NCI-H446 treated with DMSO at 0.1 percent for 48 hours (cell line): ENCODE results near the gene MMAA.
"Not testable (repeated sequence)": the region's sequence is repeated elsewhere in the genome, so short reads cannot be mapped to it uniquely, and the experiment has no call there.

Experiments
- DNase-seq: peaks from one replicate; lab custom pipeline; 2025; lab: John Stamatoyannopoulos, UW

Gene MMAA

DNA sequence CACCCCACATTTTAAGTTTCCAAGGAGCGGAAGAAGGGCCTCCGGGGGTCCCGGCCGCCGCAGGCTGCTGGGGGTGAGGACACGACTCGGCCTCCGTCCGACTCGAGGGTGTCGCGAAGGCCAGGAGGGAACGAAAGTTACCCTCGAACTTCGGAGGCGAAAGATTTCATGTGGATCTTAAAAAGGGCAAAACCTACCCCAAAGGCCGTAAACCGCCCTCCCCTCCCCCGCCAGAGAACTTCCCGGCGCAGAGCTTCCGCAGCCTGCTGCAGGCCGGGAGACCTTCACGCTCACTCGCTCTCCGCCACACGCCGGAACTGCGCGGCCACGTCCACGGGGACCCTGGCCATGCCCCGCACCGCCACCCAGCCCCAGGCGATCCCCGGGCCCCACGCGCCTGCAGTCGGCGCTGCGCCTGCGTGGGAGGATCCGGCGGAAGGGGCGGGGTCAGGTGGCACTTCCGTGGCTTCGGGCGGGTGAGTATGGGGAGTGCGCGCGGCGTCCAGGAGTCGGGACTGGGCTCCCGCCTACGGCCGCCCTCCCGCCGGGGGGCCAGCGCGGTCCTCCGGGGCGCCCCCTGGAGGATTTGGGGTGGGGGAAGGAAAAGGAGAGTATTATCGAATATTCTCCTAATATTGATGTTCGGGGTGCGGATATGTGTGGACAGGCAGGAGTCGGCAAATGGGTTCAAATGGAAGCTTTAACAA, at the start of gene MMAA:
TSS of gene MMAA (plus strand) at position 454 of the 707 bp plus-strand sequence. CDS start 19,755 bp downstream, outside the sequence.
- peak; percentile 79 for DNase-seq

DNA sequence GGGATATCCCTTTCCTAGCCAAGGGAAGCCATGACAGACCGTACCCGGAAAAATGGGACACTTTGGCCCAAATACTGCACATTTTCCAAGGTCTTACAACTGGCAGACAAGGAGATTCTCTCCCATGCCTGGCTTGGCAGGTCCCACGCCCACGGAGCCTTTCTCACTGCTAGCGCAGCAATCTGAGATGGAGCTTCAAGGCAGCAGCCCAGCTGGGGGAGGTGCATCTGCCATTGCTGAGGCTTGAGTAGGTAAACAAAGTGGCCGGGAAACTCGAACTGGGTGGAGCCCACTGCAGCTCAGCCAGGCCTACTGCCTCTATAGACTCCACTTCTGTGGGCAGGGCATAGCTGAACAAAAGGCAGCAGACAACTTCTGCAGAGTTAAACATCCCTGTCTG, 44.6 kb upstream of the MMAA start:
- DNase-seq: not testable (repeated sequence)

DNA sequence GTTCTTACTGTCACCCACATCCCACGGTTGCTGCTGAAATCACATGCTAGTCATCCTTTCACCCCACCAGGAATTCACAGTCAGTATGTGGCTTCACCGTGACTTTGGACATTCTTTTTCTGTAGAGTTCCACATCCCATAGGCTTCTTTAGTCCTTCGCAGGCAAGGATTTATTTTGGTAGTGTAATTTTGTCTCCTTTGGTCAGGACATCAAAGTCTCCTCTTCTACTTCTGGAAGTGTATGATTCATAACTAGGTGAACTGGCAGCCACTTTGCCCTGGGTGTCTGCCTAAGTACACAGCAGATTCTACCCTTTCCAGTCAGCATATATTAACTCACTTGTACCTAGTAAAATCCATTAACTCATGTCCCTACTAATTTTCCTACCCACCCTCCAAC, 38.3 kb upstream of the MMAA start:
- no peak for DNase-seq

DNA sequence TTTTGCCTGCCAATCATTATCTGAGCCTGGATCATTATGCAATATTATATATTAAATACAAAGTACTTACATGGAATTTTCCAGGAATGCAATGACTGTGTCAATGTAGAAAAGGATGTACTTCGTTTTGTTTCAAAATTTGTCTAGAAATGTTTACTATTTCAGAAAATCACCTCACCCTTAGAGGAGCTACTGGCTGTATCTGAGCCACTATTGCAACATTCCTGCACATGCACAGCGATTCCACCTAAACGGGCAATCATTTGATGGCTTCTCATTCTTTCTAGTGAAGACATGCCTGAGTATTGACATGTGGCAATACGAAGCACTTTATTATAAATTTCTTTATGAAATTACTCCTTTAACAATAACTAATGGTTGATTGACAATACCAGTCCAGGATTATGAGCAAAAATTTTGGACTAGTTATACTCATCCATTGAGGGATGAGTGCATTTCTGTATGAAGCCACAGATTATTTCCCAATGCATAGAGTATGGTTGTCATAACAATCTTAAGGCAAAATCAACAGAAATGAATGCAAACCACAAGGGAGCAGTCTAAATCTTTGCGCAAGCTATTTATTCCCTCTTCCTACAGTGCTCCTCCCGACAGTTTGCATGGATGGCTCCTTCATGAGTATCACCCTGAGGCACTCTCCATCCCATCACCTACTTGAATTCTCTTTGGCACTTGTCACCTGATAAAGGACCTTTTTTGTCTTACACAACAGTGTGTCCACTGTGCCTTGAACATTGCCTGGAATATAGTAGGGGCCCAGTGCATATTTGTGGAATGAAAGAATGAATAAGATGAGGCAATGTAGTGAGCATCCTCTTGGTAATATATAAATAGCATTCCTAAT, 35.8 kb upstream of the MMAA start:
- no peak for DNase-seq

DNA sequence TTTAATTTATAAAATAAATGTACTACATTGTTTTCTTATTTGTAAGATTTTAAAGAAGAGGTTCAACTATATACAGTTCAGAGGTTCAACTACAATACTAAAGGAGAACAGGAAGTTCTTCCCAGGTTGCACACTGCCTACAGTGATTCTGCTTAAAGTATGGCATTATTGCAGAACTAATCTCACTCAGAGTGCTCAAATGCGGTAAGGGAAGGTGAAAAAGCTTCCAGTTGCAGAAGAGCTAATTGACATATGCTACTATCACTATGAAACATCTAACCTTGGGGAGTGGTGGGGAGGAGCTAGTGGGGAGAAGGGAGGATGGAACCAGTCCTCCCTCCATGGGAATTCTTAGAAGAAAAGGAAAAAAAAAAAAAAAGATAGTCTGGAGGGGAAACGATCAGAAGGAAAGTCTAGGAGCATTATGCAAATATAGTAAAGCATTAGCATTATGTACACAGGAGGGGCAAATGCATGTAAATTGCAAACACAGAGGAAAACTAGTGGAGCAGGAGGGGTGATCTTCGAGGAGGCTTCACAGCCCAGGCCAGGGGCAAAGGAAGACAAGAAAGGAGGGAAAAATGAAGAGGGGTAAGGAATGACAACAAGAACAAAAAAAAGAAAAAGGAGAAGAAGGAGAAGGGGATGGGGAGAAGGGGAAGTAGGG, 32.0 kb upstream of the MMAA start:
- no peak for DNase-seq

DNA sequence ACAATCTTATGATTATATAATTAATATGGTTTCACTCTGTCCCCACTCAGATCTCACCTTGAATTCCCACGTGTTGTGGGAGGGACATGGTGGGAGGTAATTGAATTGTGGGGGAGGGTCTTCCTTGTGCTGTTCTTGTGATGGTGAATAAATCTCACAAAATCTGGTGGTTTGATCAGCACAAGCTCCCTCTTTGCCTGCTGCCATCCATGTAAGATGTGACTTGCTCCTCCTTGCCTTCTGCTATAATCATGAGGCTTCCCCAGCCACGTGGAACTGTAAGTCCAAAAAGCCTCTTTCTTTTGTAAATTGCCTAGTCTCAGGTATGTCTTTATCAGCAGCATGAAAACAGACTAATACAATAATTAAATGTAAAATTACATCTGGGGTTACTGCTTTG, 29.8 kb upstream of the MMAA start:
- not testable (repeated sequence) for DNase-seq

DNA sequence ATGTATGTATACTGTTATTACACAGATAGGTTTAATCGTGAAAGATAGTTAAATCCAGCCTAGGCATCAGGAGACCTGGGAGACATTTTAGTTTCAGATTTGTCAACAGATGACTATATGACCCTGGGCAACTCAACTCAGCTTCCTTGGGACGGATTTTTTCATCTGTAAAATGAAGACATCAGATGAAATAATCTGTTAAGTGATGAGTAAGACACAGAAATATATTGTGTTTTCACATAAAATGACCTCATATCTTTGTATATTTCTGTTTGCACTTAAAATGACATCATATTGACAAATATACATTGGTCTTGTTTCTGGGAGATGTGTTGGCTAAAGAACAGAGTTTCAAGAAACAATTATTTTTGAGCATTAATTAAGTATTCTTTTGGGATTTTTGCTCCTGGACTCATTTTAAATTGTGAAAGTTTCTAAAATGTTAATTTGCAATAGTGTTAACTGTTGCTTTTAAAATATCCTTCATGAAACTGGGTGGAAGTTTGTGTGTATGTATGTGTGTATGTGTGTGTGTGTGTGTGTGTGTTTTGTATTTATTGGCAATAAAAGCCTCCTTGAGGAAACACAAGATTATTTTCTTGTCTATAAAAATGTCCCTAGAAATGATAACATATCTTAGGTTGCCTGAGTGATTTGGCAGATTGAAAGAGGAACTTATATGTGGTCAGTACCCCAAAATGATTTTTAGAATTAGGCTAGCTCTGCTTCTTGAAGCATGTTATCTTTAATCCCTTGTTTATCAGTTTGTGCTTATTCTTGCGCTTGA, 29.1 kb upstream of the MMAA start:
- DNase-seq: no peak

DNA sequence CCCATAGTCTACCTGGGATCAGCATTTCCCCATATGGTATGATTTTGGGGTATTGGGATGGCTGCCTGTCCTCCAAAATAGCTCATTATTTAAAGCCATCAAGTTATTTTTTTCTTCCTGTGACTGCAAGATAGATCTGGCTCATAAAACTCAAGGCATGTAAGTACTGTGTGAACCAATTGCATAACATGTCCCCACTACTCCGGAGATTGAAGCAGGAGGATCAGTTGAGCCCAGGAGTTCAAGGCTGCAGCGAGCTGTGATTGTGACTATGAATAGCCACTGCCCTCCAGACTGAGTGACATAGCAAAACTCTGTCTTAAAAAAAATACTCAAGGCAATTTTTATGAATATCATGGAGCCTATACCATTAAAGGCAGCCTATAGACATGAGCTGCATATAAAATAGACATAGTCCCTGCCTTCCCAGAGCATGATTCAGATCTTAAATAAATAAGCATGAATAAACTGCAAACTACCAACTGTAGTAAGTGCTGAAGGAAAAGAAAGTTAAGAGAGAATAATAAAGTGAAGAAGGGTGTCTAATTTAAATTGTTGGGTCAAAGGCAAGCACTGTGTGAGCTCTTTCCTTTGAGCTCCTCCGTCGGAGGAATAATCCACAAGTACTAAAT, 16.9 kb upstream of the MMAA start:
- DNase-seq: no peak

DNA sequence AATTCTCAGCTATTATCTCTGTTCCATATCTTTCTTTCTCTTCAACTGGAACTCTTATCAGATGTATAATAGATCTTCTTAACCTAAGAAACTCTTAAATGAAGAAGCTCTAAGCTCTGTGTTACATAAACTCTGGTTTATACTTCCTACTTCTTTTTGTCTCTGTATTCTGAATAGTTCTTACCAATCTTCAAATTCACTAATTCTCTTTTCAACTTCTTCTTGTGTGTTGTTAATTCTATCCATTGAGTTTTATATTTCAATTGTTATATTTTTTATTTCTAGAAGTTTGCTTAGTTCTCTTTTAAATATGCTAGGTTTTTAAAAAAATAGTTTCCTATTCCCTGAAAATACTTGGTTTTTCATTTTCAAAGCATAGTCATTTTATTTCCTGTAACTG, 13.2 kb upstream of the MMAA start:
- no peak for DNase-seq

DNA sequence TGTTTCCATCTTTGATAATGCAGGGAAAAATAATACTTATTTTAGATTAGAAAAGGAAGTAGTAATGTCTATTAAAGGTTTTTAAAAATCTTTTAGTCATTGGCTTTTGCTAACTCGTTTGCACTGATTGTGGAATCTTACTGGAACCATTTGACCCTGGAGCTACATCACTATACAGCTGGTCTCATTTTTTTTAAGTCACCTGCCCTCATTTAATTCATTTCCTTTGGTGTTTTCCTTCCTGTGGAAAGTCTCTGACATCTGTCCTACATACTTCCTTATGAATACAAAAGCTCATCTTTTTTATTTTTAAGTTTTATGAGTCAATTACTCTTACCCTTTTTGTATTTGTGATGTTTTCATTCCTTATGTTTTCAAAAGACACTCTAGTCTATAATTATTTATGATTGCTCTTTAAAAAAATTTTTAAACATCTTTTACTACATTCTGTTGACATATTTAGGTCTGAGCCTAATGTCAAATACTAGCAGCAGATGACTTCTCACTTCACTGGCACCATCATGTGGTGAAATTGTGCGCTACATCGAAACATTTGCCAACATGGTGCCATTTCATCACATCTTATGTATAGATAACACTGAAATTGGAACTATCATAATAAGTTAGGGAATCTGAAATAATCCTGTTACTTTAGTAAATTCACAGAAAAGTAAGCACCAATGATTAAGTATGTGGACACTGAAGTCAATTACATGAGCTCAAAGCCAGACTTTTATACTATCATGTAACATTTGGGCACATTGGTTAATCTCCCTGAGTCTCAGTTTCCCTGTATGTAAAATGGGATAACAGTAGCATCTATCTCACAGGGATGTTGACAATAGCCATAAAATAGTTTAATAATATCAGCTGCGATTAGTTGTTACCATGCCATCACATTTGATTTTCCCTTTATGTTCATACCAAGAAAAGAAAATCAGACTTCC, 9.4 kb upstream of the MMAA start:
- peak; percentile 24 for DNase-seq

DNA sequence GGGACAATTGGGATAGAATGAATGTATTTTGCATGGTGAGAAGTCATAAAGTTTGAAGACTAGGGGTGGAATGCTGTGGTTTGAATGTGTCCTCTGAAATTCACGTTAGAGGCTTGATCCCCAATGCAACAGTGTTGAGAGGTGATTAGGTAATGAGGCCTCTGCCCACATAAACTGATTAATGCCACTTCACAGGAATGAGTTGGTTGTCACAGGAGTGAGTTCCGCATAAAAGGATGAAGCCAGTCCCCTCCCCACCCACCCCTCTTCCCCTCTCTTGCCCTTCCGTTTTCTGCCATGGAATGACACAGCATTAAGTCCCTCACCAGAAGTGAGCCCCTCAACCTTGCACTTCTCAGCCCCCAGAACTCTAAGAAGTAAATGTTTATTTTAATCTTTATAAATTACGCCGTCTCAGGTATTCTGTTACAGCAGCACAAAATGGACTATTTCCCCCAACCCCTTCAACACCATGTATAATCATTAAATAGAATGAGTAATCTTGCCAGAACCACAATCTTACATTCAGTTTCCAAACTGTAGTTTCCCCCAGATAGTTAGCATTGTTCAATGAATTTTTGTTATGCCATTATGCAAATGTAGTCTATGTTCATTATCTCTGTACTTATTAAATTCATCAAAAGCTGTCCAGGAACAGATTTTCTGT, 5.5 kb upstream of the MMAA start:
- DNase-seq: no peak

DNA sequence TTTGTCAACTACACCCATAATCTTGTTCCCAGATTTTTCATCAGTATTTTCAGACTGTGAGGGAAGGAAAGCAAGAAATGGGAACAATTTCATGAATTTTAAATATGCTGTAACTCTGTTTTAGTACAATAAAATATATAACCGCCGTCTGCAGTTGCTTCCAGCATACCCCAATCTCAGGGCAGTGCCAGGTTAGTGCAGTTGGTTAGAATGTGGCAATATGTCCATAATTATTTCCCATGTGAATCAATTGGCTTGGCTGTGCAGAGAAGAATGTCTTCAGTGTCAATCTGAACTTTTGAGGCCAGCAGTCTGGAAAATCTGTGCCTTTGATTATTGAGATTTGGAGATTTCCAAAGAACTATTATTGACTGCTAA, 5.0 kb upstream of the MMAA start:
- no peak for DNase-seq

DNA sequence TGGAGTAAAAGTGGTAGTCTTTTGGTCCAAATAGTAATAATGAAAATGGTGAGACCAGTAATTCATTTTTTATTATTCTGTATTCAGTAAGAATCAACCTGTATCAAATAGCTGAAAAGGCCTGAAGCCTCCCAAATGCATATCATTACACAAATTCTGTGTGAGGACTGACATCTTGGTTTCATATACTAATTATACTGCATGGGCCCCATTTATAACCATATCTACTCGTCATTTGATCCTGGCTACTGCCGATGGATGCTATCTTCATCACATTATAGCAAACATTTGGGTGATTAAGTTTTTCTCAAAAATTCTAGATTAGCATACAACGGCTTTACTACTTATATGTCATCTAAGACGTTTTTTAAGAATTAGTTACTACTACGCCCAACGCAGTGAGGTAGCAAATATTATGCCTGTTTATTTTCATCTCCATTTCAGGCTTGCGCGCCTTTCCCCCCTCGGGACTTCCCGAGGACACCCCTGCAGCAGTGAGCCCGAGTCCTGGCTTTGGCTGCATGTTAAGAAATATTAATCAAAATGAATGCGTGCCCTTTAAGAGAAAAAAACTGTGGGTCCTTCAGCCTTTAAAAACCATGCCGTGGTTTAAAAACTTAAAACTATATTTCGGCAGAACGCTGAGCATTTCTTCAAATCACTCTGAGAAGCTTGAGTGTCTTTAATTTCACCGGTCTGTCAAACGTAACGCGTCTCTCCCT, 814 bp upstream of the MMAA start:
- no peak for DNase-seq

DNA sequence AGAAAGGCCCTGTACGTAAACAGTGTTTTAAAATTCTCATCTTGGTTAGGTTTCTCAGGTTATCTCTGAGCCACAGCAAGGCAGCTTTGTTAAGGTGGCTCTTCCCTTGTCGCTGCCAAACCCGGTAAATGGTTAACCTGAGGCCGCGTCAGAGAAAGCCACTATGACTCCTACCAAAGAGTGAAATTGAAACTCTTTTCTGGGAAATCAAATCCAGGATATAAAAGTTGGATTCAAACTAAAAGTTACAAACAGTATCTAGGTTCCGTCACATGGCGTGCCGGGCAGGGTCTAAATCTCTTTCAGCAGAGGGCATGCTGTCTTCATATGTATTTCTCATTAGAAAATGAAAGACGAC, 433 bp downstream of the MMAA start:
- DNase-seq: peak; percentile 43

DNA sequence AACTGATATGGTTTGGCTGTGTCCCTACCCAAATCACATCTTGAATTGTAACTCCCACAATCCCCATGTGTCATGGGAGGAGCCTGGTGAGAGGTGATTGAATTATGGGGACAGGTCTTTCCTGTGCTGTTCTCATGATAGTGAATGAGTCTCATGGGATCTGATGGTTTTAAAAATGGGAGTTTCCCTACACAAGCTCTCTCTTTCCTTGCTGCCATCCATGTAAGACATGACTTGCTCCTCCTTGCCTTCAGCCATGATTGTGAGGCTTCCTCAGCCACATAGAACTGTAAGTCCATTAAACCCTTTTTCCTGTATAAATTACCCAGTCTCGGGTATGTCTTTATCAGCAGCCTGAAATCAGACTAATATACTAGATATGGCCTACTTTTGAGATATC, 2.9 kb downstream of the MMAA start:
- DNase-seq: not testable (repeated sequence)

DNA sequence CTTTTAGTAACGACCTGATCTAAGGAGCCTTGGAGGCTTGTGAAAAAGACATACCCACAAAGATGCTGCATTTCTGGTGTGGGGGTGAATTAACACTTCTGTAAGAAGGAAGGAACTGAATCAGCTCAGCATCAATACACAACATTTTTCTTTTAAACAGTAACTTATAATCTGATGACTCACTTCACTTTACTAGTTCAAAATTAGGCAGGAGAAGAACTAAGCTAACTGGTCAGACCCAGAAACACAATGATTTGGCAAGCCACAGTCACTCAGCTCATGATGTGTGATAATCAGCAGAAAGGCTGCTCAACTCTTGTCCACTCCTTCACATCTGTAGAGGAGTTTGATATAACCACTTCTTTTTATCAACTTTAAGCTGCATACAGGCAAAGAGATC, 4.6 kb downstream of the MMAA start:
- no peak for DNase-seq

DNA sequence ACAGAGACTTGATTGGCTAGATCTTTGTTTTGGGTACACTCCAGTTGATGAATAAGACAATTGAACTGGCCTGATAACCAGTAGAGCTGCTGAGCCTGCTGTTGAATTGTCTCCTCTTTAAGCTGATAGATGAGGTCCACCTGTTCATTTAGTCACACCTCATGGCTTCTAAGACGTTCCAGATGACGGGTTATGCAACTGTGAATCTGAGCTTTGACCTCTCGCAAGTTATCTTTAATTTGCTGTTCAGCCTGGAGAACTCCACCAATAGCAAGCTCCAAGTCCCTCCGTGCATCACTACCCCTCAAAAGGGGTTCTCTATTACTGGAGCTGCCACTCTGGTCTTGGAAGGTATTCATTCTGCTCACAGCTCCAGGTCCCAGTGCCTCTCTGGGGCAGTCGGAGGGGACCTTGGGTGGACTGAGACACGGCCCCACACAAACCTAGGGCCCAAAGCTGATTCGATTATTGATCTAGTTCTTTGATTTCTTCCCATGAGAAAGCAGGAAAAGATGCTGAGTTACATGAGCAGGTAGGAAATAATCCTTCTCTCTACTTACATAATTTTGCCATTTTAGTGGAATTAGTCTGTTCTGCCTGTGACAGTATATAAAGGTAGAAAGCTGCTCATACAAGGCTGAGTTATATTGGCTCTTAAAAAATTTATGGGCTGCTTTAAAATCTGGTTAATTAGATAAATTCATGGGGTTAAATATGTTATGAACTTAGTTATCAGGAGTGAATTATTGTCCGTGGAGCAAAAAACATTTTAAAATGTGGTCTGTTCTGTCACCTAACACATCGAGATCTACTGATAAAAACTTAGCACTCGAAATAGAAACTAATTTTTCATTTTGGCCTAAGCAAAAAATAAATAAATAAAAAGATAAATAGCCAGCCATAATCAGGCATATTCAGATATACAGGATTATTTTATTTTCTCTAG, 6.8 kb downstream of the MMAA start:
- DNase-seq: no peak

DNA sequence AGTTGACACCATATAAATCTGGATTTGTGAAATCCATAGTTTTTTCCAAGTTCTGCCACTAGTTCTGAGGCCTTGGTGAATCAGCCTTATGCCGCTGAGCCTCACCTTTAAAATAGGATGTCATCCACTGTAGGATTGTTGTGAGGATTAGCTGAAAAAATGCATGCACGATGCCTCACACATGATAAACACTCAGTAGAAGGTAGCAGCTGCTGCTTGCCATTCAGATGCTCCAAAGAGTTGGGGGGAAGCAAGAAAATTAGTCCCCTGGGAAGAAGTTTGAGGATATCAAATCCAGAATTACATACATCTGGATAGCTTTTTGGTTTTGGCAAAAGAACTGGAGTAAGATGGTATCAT, 7.4 kb downstream of the MMAA start:
- no peak for DNase-seq
